Spleen (tissue), 7 donors: Measurements from ENCODE around the gene RAB22A.

Experiments
- CTCF ChIP-seq, 11 experiments: fragments of 200-600 bp in 7 of 11; fragments of 450-650 bp in 4 of 11; sonication (generic) in 4 of 11; IDR thresholded peaks in 8 of 11; conservative IDR thresholded peaks in 3 of 11; 1 replicate in 7 of 11; 2 replicates in 4 of 11; pipeline versions ENCODE4 v1.4.0 to v1.8.0; 2016 to 2021; ENCODE audit warnings: antibody characterized with exemption in 11 of 11, inconsistent platforms in 4 of 11, mild to moderate bottlenecking in 1 of 11
- POLR2A ChIP-seq, 3 donors: fragments of 450-650 bp; IDR thresholded peaks; one replicate each; pipeline ENCODE4 v1.5.1; 2017; ENCODE audit warnings: antibody characterized with exemption in 3 of 3, mild to moderate bottlenecking in 1 of 3
- donor health status: DM: no; HTN: no; CAD: no; lungs with moderate emphysema.
- donor health status: DM: no; HTN: no; CAD: no.
- donor health status: DM: no; HTN: no; CAD: no.

GRCh38 chr20:58362206-58362516 lies 52.6 kb downstream of the RAB22A start:
- TF ChIP-seq CTCF (IDR thresholded peaks at IDR 0.05 in 8 of 11, conservative IDR thresholded peaks at IDR 0.05 in 3 of 11) (no peak), POLR2A (IDR thresholded peaks at IDR 0.05) (no peak)
